Gastroesophageal sphincter (tissue), 3 donors: ENCODE measurements around the gene CDC27.
"Not testable (repeated sequence)": the region's sequence is repeated elsewhere in the genome, so short reads cannot be mapped to it uniquely, and the experiment has no call there.

Source experiments
- EP300 ChIP-seq: sonication (generic); formaldehyde crosslinking; IDR thresholded peaks from one replicate; pipeline ENCODE4 v1.6.1; 2017; ENCODE audit warnings: antibody characterized with exemption, mild to moderate bottlenecking
- POLR2AphosphoS5 ChIP-seq: sonication (generic); formaldehyde crosslinking; IDR thresholded peaks from one replicate; pipeline ENCODE4 v1.6.1; 2017; ENCODE audit warnings: antibody characterized with exemption
- TF ChIP-seq, protein P1 (sequence below), 4 experiments: fragments of 200-600 bp in 2 of 4; fragments of 450-650 bp in 2 of 4; sonication (generic) in 1 of 4; IDR thresholded peaks; one replicate each; pipeline ENCODE4 v1.5.1; 2017 to 2019; ENCODE audit warnings: antibody characterized with exemption in 4 of 4, mild to moderate bottlenecking in 2 of 4, moderate library complexity in 2 of 4

DNA sequence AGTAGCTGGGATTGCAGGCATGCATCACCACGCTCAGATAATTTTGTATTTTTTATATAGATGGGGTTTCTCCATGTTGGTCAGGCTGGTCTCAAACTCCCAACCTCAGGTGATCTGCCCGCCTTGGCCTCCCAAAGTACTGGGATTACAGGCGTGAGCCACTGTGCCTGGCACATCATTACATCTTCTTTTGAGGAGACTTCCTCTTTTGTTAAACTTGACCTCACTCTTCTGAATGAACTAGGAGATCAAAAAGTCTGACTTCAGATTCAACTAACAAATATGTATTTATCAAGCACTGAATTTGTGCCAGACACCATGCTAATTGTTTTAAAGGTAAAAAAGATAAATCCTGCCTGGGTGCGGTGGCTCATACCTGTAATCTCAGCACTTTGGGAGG, 27.7 kb upstream of the CDC27 start:
- TF ChIP-seq, protein P1, sequence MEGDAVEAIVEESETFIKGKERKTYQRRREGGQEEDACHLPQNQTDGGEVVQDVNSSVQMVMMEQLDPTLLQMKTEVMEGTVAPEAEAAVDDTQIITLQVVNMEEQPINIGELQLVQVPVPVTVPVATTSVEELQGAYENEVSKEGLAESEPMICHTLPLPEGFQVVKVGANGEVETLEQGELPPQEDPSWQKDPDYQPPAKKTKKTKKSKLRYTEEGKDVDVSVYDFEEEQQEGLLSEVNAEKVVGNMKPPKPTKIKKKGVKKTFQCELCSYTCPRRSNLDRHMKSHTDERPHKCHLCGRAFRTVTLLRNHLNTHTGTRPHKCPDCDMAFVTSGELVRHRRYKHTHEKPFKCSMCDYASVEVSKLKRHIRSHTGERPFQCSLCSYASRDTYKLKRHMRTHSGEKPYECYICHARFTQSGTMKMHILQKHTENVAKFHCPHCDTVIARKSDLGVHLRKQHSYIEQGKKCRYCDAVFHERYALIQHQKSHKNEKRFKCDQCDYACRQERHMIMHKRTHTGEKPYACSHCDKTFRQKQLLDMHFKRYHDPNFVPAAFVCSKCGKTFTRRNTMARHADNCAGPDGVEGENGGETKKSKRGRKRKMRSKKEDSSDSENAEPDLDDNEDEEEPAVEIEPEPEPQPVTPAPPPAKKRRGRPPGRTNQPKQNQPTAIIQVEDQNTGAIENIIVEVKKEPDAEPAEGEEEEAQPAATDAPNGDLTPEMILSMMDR (IDR thresholded peaks at IDR 0.05) = not testable (repeated sequence)
- not testable (repeated sequence) for TF ChIP-seq POLR2AphosphoS5, EP300
